Measurements from ENCODE around the gene BAAT. TPM values are rescaled to one million over a fixed set of nuclear protein-coding genes. Genes with fewer than 3 reads are reported as not detected.

The BAAT gene
- total RNA-seq, 1 donor = not detected

GRCh38 chr9:101399643-101399970, 14.8 kb upstream of the BAAT start:
- H3K4me3 ChIP-seq (ENCODE audit: low read depth, low read length) = peak overlapping the region; percentile 83
- DNase-seq (ENCODE audit: low read depth) = no peak
- no peak for TF ChIP-seq CTCF (IDR thresholded peaks at IDR 0.05; ENCODE audit: insufficient read depth, low read length)

- H3K4me3 ChIP-seq (ENCODE audit: low read depth, low read length) = peak overlapping the region; percentile 83
- no peak for TF ChIP-seq CTCF (IDR thresholded peaks at IDR 0.05; ENCODE audit: insufficient read depth, low read length)
- peak; percentile 8 for DNase-seq (ENCODE audit: low read depth)
These were observed 14.3 kb upstream of the BAAT start for GRCh38 chr9:101398930-101399642.

GRCh38 chr9:101398068-101398929, 13.5 kb upstream of the BAAT start, which contains the start of the genes MRPL50 and ZNF189:
MRPL50 (minus strand) TSS chr9:101398618; CDS start chr9:101398592, 26 bp downstream.
ZNF189 (plus strand) TSS chr9:101398851; CDS start chr9:101399157, 306 bp downstream.
- TF ChIP-seq CTCF (IDR thresholded peaks at IDR 0.05; ENCODE audit: insufficient read depth, low read length) = no peak
- peak; percentile 99 for DNase-seq (ENCODE audit: low read depth)
- peak within 1 kb of the TSS; percentile 87 for H3K4me3 ChIP-seq (ENCODE audit: low read depth, low read length)

- peak overlapping the region; percentile 87 for H3K4me3 ChIP-seq (ENCODE audit: low read depth, low read length)
- no peak for DNase-seq (ENCODE audit: low read depth)
- no peak for TF ChIP-seq CTCF (IDR thresholded peaks at IDR 0.05; ENCODE audit: insufficient read depth, low read length)
These were observed 12.9 kb upstream of the BAAT start for GRCh38 chr9:101397746-101398067.

- H3K4me3 ChIP-seq (ENCODE audit: low read depth, low read length) = no peak overlapping the region
- no peak for DNase-seq (ENCODE audit: low read depth)
- no peak for TF ChIP-seq CTCF (IDR thresholded peaks at IDR 0.05; ENCODE audit: insufficient read depth, low read length)
These were observed 9.9 kb upstream of the BAAT start for GRCh38 chr9:101394687-101395086.

GRCh38 chr9:101393135-101393534, 8.3 kb upstream of the BAAT start:
- DNase-seq (ENCODE audit: low read depth) = no peak
- no peak overlapping the region for H3K4me3 ChIP-seq (ENCODE audit: low read depth, low read length)
- no peak for TF ChIP-seq CTCF (IDR thresholded peaks at IDR 0.05; ENCODE audit: insufficient read depth, low read length)
